SU-DHL-6 (cell line): ENCODE measurements around the gene FXYD7.

Experiments used
- EZH2phosphoT487 ChIP-seq: fragments of 200-600 bp; sonication (generic), shearing (Covaris generic); conservative IDR thresholded peaks from 2 replicates; pipeline ENCODE4 v1.6.1; 2018; ENCODE audit warnings: mild to moderate bottlenecking, antibody characterized with exemption, low read length, moderate library complexity, mixed read lengths
- TF ChIP-seq, protein P1 (sequence below): fragments of 200-600 bp; sonication (generic); IDR thresholded peaks from one replicate; pipeline ENCODE4 v1.5.1; 2017; ENCODE audit warnings: antibody characterized with exemption, mild to moderate bottlenecking, low read length, moderate library complexity; ENCODE audit not compliant: insufficient read depth, poor library complexity, severe bottlenecking

DNA sequence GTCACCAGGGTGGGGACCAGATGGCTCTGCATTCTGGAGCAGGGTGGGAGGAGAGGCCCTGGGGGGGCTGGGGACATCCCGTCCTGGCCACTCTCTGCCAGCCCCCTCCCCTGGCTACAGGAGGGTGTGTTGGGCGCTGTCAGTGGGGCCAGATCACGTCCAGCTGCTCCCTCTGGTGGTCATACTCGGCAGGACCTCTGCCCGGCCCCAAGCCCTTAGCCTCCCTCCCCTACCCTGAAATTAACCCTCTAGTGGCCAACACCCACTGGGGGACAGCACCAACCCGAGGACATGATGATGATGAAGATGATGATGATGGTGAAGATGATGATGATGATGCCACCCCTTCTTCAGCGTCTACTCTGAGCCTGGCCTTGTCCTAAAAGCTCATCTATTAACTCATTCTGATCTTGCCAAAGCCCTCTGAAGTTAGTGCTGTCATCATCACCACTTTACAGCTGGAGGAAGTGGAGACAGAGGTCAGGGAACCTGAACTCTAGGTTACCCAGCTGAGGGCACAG is 7.6 kb upstream of the FXYD7 start:
- TF ChIP-seq, protein P1, sequence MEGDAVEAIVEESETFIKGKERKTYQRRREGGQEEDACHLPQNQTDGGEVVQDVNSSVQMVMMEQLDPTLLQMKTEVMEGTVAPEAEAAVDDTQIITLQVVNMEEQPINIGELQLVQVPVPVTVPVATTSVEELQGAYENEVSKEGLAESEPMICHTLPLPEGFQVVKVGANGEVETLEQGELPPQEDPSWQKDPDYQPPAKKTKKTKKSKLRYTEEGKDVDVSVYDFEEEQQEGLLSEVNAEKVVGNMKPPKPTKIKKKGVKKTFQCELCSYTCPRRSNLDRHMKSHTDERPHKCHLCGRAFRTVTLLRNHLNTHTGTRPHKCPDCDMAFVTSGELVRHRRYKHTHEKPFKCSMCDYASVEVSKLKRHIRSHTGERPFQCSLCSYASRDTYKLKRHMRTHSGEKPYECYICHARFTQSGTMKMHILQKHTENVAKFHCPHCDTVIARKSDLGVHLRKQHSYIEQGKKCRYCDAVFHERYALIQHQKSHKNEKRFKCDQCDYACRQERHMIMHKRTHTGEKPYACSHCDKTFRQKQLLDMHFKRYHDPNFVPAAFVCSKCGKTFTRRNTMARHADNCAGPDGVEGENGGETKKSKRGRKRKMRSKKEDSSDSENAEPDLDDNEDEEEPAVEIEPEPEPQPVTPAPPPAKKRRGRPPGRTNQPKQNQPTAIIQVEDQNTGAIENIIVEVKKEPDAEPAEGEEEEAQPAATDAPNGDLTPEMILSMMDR, result peak; percentile 87
- no peak for TF ChIP-seq EZH2phosphoT487
